WTC11 (cell line): ENCODE results near the gene PLEKHF1. TPM values are rescaled to one million over a fixed set of nuclear protein-coding genes. Genes with fewer than 3 reads are reported as not detected.

Experiments
- ATAC-seq: fragments of 200-7000 bp; cut with Tn5 transposase; 2 replicates; pipeline ENCODE4 v1.10.0; 2021; ENCODE audit warnings: mild to moderate bottlenecking, moderate library complexity
- CTCF ChIA-PET: fragments of 300-600 bp; sonication (Branson Sonifier 250); formaldehyde crosslinking; loops from one replicate; lab custom pipeline; 2021; ENCODE audit warnings: antibody characterized with exemption; lab: Charles Lee
- POLR2A ChIA-PET: fragments of 350-600 bp; sonication (Branson Sonifier 250); formaldehyde crosslinking; loops from one replicate; lab custom pipeline; 2021; ENCODE audit warnings: antibody characterized with exemption; lab: Charles Lee
- DNase-seq: peaks from one replicate; pipeline ENCODE4 v3.0.0; 2021; ENCODE audit warnings: low spot score
- H3K27ac Mint-ChIP-seq: 2 replicates; pipeline ENCODE4 v1.8.0; 2021; ENCODE audit warnings: mixed read lengths
- H3K27me3 Mint-ChIP-seq: 2 replicates; pipeline ENCODE4 v1.8.0; 2021; ENCODE audit warnings: low read depth, mild to moderate bottlenecking, moderate library complexity, mixed read lengths
- H3K36me3 Mint-ChIP-seq: 2 replicates; pipeline ENCODE4 v1.8.0; 2021; ENCODE audit warnings: mixed read lengths
- H3K4me1 Mint-ChIP-seq: 2 replicates; pipeline ENCODE4 v1.8.0; 2022; ENCODE audit warnings: mixed read lengths
- H3K4me3 Mint-ChIP-seq: 2 replicates; pipeline ENCODE4 v1.8.0; 2021; ENCODE audit warnings: mild to moderate bottlenecking, moderate library complexity, mixed read lengths
- H3K9me3 Mint-ChIP-seq: 2 replicates; pipeline ENCODE4 v1.8.0; 2021; ENCODE audit warnings: mixed read lengths
- CREM ChIP-seq: sonication (generic); formaldehyde crosslinking; IDR thresholded peaks from 2 replicates; pipeline ENCODE4 v1.8.1; 2022; ENCODE audit warnings: mild to moderate bottlenecking, missing genetic modification reagents, moderate library complexity
- ETV6 ChIP-seq: sonication (generic); formaldehyde crosslinking; IDR thresholded peaks from 2 replicates; pipeline ENCODE4 v1.8.1; 2022; ENCODE audit warnings: mild to moderate bottlenecking, missing genetic modification reagents
- FOXP1 ChIP-seq: sonication (generic); formaldehyde crosslinking; IDR thresholded peaks from 2 replicates; pipeline ENCODE4 v1.8.0; 2022; ENCODE audit warnings: missing genetic modification reagents, mild to moderate bottlenecking, moderate library complexity, borderline replicate concordance
- GABPB1 ChIP-seq: sonication (generic); formaldehyde crosslinking; IDR thresholded peaks from 2 replicates; pipeline ENCODE4 v1.8.1; 2023; ENCODE audit warnings: mild to moderate bottlenecking, missing genetic modification reagents
- GRHL2 ChIP-seq: fragments of 250-450 bp; sonication (Bioruptor Pico); IDR thresholded peaks from 2 replicates; pipeline ENCODE4 v1.8.0; 2022; ENCODE audit warnings: mild to moderate bottlenecking, moderate library complexity; ENCODE audit not compliant: insufficient replicate concordance, severe bottlenecking
- NFATC4 ChIP-seq: fragments of 250-450 bp; sonication (Bioruptor Pico); IDR thresholded peaks from 2 replicates; pipeline ENCODE4 v1.9.0; 2021; ENCODE audit warnings: mild to moderate bottlenecking
- RELA ChIP-seq: sonication (generic); formaldehyde crosslinking; IDR thresholded peaks from 2 replicates; pipeline ENCODE4 v1.8.1; 2022; ENCODE audit warnings: missing genetic modification reagents, mild to moderate bottlenecking, borderline replicate concordance
- RORB ChIP-seq: fragments of 250-450 bp; sonication (Bioruptor Pico); IDR thresholded peaks from 2 replicates; pipeline ENCODE4 v1.9.0; 2021; ENCODE audit warnings: mild to moderate bottlenecking
- SP1 ChIP-seq: sonication (generic); formaldehyde crosslinking; conservative IDR thresholded peaks from 2 replicates; pipeline ENCODE4 v1.8.1; 2022; ENCODE audit warnings: missing genetic modification reagents
- TEAD1 ChIP-seq: sonication (generic); formaldehyde crosslinking; IDR thresholded peaks from 2 replicates; pipeline ENCODE4 v1.8.0; 2022; ENCODE audit warnings: mild to moderate bottlenecking, missing genetic modification reagents
- ZNF317 ChIP-seq: sonication (generic); formaldehyde crosslinking; IDR thresholded peaks from 2 replicates; pipeline ENCODE4 v1.8.1; 2023; ENCODE audit warnings: low read depth, mild to moderate bottlenecking, moderate library complexity, missing genetic modification reagents, borderline replicate concordance
- total RNA-seq: library from RNA; stranded (reverse); gene quantifications from 3 replicates; pipeline ENCODE4 v1.2.3, GENCODE V29; 2021
- TF ChIP-seq, protein P1 (sequence below): sonication (generic); formaldehyde crosslinking; IDR thresholded peaks from 2 replicates; pipeline ENCODE4 v1.8.0; 2023; ENCODE audit warnings: missing genetic modification reagents
- TF ChIP-seq, protein P2 (sequence below): fragments of 200-600 bp; IDR thresholded peaks from 2 replicates; pipeline ENCODE4 v1.8.0; 2022; ENCODE audit warnings: antibody characterized with exemption
- TF ChIP-seq, protein P3 (sequence below): sonication (generic); formaldehyde crosslinking; conservative IDR thresholded peaks from 2 replicates; pipeline ENCODE4 v1.8.1; 2023; ENCODE audit warnings: mild to moderate bottlenecking, low read depth, missing genetic modification reagents, moderate library complexity
- TF ChIP-seq, protein P4 (sequence below): sonication (generic); formaldehyde crosslinking; IDR thresholded peaks from 2 replicates; pipeline ENCODE4 v1.8.0; 2022; ENCODE audit warnings: mild to moderate bottlenecking, missing genetic modification reagents
- TF ChIP-seq, protein P5 (sequence below): sonication (generic); formaldehyde crosslinking; IDR thresholded peaks from 2 replicates; pipeline ENCODE4 v1.8.1; 2022; ENCODE audit warnings: mild to moderate bottlenecking, moderate library complexity, missing genetic modification reagents
- TF ChIP-seq, protein P6 (sequence below): sonication (generic); formaldehyde crosslinking; IDR thresholded peaks from 2 replicates; pipeline ENCODE4 v1.8.1; 2022; ENCODE audit warnings: low read depth, missing genetic modification reagents, borderline replicate concordance
- TF ChIP-seq, protein P7 (sequence below): fragments of 250-450 bp; sonication (Bioruptor Pico); IDR thresholded peaks from 2 replicates; pipeline ENCODE4 v1.8.0; 2021; ENCODE audit warnings: mild to moderate bottlenecking
- TF ChIP-seq, protein P8 (sequence below): sonication (generic); formaldehyde crosslinking; IDR thresholded peaks from 2 replicates; pipeline ENCODE4 v1.8.0; 2022; ENCODE audit warnings: mild to moderate bottlenecking, missing genetic modification reagents

PLEKHF1 gene
- total RNA-seq, 1 experiment from 2014 or later = 17.9 TPM

DNA sequence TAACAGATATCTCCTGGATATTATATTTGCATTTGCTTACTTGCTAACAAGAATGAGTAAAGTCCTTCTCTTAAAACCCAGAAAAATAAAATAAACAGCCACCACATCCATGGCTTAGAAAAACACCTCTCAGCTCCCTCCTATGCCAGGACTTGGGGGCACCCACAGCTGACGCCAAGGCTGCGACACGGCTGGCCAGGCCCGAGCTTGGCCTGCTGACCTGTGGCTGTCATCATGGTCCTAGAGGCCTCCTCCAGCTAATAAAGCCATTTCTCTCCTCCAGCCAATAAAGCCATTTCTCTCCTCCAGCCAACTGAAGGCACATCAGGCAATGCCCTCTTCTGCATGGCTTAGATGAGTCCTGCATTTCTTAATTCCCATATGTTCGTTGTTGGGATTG is 28.9 kb downstream of the PLEKHF1 start (continued):
- TF ChIP-seq, protein P1, sequence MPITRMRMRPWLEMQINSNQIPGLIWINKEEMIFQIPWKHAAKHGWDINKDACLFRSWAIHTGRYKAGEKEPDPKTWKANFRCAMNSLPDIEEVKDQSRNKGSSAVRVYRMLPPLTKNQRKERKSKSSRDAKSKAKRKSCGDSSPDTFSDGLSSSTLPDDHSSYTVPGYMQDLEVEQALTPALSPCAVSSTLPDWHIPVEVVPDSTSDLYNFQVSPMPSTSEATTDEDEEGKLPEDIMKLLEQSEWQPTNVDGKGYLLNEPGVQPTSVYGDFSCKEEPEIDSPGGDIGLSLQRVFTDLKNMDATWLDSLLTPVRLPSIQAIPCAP (CRISPR knock-in tag) = no peak

DNA sequence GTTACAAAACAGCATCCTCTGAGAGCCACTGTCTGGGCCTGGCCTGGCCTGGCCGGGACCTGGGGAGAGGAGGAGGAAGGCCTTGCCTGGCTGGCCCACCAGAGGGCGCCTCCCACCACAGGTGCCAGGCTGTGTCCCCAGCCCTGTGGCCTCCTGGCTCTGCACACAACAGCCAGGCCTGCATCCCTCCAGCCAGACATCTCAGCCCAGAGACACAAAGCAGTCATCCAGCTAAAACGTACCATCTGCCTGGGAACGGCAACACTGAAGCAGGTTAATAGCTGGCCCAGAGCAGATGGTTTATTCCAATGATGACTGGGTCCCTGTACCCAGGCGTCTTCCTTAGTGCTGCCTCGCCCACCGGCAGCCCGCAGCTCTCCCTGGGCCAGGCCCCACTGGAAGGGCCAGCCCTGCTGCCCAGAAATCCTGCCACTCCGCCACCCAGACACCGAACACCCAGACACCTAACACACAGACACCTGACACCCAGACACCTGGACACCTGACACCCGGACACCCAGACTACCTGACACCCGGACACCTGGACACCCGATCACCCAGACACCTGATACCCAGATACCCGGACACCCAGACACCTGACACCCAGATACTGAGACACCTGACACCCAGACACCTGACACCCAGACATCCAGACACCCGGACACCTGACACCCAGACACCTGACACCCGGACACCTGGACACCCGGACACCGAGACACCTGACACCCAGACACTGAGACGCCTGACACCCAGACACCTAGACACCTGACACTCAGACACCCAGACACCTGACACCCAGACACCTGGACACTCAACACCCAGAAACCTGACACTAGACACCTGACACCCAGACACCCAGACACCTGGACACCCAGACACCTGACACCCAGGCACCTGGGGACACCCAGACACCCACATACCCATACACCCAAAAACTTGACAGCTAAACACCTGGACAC is 29.7 kb downstream of the PLEKHF1 start:
- CTCF ChIA-PET = interaction anchor here (0.6 to 4.1 kb wide), 25 partner anchors 13 to 233 kb away, joined by 3 to 35 read pairs (median 4); partner anchors contain the start of genes C19orf12, PLEKHF1 and POP4
- Mint-ChIP-seq H3K27me3 (no peaks in the 10 kb centered on the region), H3K27ac (no peak overlapping the region), H3K4me1 (peaks cover 2% of the 10 kb centered on the region; the same call in 1 of the 2 replicates), H3K36me3 (peaks cover 3% of the 10 kb centered on the region; the same call in 1 of the 2 replicates), H3K4me3 (no peak overlapping the region)
- DNase-seq = peak; percentile 87
- POLR2A ChIA-PET = no interaction called here
- TF ChIP-seq, protein P2, sequence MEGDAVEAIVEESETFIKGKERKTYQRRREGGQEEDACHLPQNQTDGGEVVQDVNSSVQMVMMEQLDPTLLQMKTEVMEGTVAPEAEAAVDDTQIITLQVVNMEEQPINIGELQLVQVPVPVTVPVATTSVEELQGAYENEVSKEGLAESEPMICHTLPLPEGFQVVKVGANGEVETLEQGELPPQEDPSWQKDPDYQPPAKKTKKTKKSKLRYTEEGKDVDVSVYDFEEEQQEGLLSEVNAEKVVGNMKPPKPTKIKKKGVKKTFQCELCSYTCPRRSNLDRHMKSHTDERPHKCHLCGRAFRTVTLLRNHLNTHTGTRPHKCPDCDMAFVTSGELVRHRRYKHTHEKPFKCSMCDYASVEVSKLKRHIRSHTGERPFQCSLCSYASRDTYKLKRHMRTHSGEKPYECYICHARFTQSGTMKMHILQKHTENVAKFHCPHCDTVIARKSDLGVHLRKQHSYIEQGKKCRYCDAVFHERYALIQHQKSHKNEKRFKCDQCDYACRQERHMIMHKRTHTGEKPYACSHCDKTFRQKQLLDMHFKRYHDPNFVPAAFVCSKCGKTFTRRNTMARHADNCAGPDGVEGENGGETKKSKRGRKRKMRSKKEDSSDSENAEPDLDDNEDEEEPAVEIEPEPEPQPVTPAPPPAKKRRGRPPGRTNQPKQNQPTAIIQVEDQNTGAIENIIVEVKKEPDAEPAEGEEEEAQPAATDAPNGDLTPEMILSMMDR = peak; percentile 72
- TF ChIP-seq, protein P3, sequence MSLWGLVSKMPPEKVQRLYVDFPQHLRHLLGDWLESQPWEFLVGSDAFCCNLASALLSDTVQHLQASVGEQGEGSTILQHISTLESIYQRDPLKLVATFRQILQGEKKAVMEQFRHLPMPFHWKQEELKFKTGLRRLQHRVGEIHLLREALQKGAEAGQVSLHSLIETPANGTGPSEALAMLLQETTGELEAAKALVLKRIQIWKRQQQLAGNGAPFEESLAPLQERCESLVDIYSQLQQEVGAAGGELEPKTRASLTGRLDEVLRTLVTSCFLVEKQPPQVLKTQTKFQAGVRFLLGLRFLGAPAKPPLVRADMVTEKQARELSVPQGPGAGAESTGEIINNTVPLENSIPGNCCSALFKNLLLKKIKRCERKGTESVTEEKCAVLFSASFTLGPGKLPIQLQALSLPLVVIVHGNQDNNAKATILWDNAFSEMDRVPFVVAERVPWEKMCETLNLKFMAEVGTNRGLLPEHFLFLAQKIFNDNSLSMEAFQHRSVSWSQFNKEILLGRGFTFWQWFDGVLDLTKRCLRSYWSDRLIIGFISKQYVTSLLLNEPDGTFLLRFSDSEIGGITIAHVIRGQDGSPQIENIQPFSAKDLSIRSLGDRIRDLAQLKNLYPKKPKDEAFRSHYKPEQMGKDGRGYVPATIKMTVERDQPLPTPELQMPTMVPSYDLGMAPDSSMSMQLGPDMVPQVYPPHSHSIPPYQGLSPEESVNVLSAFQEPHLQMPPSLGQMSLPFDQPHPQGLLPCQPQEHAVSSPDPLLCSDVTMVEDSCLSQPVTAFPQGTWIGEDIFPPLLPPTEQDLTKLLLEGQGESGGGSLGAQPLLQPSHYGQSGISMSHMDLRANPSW (CRISPR knock-in tag) = no peak
- TF ChIP-seq, all 79 proteins: peak for 1
- peak; percentile 97 for ATAC-seq
- no peaks in the 10 kb centered on the region for H3K9me3 Mint-ChIP-seq

DNA sequence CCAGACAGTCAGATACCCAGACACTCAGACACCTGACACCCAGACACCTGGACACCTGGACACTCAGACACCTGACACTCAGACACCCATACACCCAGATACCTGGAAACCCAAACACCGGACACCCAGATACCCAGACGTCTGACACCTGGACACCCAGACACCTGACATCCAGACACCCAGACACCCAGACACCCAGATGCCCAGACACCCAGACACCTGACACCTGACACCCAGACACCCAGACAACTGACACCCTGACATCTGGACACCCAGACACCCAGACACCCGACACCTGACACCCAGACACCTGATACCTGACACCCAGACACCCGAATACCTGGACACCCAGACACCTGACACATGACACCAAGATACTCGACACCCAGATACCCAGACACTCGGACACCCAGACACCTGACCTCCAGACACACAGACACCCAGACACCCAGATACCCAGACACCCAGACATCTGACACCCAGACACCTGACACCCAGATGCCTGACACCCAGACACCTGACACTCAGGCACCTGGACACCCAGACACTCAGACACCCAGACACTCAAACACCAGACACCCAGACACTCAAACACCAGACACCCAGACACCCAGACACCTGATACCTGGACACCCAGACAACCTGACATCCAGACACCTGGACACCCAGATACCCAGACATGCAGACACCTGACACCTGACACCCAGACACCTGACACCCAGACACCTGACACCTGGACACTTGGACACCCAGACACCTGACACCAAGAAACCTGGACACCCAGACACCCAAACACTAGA is 30.7 kb downstream of the PLEKHF1 start:
- CTCF ChIA-PET = no interaction called here
- no peaks in the 10 kb centered on the region; the same call in 1 of the 2 replicates for H3K4me1 Mint-ChIP-seq
- no peak for ATAC-seq
- H3K4me3 Mint-ChIP-seq = no peak overlapping the region
- DNase-seq = no peak
- H3K27ac Mint-ChIP-seq = no peak overlapping the region
- POLR2A ChIA-PET = no interaction called here
- H3K27me3 Mint-ChIP-seq = no peaks in the 10 kb centered on the region
- H3K9me3 Mint-ChIP-seq = no peaks in the 10 kb centered on the region
- H3K36me3 Mint-ChIP-seq = peaks cover 3% of the 10 kb centered on the region; the same call in 1 of the 2 replicates
- TF ChIP-seq ZNF317 (CRISPR knock-in tag) (no peak), GRHL2 (no peak), SP1 (CRISPR knock-in tag) (no peak), CREM (CRISPR knock-in tag) (no peak), NFATC4 (CRISPR knock-in tag) (no peak), FOXP1 (CRISPR knock-in tag) (no peak), TEAD1 (CRISPR knock-in tag) (no peak), GABPB1 (CRISPR knock-in tag) (no peak), RORB (CRISPR knock-in tag) (no peak), RELA (CRISPR knock-in tag) (no peak), ETV6 (no peak)
- TF ChIP-seq, protein P4, sequence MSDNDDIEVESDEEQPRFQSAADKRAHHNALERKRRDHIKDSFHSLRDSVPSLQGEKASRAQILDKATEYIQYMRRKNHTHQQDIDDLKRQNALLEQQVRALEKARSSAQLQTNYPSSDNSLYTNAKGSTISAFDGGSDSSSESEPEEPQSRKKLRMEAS (CRISPR knock-in tag) = no peak
- TF ChIP-seq, protein P5, sequence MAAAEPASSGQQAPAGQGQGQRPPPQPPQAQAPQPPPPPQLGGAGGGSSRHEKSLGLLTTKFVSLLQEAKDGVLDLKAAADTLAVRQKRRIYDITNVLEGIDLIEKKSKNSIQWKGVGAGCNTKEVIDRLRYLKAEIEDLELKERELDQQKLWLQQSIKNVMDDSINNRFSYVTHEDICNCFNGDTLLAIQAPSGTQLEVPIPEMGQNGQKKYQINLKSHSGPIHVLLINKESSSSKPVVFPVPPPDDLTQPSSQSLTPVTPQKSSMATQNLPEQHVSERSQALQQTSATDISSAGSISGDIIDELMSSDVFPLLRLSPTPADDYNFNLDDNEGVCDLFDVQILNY (CRISPR knock-in tag) = no peak
- TF ChIP-seq, protein P6, sequence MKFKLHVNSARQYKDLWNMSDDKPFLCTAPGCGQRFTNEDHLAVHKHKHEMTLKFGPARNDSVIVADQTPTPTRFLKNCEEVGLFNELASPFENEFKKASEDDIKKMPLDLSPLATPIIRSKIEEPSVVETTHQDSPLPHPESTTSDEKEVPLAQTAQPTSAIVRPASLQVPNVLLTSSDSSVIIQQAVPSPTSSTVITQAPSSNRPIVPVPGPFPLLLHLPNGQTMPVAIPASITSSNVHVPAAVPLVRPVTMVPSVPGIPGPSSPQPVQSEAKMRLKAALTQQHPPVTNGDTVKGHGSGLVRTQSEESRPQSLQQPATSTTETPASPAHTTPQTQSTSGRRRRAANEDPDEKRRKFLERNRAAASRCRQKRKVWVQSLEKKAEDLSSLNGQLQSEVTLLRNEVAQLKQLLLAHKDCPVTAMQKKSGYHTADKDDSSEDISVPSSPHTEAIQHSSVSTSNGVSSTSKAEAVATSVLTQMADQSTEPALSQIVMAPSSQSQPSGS (CRISPR knock-in tag) = no peak
- TF ChIP-seq, protein P7, sequence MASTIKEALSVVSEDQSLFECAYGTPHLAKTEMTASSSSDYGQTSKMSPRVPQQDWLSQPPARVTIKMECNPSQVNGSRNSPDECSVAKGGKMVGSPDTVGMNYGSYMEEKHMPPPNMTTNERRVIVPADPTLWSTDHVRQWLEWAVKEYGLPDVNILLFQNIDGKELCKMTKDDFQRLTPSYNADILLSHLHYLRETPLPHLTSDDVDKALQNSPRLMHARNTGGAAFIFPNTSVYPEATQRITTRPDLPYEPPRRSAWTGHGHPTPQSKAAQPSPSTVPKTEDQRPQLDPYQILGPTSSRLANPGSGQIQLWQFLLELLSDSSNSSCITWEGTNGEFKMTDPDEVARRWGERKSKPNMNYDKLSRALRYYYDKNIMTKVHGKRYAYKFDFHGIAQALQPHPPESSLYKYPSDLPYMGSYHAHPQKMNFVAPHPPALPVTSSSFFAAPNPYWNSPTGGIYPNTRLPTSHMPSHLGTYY (CRISPR knock-in tag) = no peak
- TF ChIP-seq, protein P8, sequence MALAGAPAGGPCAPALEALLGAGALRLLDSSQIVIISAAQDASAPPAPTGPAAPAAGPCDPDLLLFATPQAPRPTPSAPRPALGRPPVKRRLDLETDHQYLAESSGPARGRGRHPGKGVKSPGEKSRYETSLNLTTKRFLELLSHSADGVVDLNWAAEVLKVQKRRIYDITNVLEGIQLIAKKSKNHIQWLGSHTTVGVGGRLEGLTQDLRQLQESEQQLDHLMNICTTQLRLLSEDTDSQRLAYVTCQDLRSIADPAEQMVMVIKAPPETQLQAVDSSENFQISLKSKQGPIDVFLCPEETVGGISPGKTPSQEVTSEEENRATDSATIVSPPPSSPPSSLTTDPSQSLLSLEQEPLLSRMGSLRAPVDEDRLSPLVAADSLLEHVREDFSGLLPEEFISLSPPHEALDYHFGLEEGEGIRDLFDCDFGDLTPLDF (CRISPR knock-in tag) = no peak
